ENCODE results near the gene NFATC2. TPM values are rescaled to one million over a fixed set of nuclear protein-coding genes. Genes with fewer than 3 reads are reported as not detected.

Gene NFATC2
- total RNA-seq, 4 donors from 2014 or later: 5.7 to 36.4 (median 12.0) TPM

DNA sequence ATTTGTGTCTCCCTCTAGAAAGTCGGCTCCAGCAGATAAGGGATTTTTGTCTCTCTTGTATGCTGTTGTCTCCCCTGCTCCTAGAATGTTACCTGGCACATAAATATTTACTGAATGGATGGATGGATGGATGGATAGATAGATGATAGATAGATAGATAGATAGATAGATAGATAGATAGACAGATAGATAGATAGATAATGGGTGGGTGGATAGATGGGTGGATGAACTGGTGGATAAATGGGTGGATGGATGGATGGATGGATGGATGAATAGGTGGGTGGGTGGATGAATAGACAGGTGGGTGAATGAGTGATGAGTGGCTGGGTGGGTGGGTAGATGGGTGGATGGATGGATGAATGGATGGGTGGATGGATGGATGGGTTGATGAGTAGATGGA is 185.0 kb downstream of the NFATC2 start:
- Histone ChIP-seq H3K27me3 (no peaks in the 10 kb centered on the region), H3K4me1 (no peaks in the 10 kb centered on the region), H3K9me3 (no peaks in the 10 kb centered on the region), H3K36me3 (no peaks in the 10 kb centered on the region), H3K4me3 (no peak overlapping the region), H3K27ac (no peak overlapping the region)
- TF ChIP-seq, protein P1, sequence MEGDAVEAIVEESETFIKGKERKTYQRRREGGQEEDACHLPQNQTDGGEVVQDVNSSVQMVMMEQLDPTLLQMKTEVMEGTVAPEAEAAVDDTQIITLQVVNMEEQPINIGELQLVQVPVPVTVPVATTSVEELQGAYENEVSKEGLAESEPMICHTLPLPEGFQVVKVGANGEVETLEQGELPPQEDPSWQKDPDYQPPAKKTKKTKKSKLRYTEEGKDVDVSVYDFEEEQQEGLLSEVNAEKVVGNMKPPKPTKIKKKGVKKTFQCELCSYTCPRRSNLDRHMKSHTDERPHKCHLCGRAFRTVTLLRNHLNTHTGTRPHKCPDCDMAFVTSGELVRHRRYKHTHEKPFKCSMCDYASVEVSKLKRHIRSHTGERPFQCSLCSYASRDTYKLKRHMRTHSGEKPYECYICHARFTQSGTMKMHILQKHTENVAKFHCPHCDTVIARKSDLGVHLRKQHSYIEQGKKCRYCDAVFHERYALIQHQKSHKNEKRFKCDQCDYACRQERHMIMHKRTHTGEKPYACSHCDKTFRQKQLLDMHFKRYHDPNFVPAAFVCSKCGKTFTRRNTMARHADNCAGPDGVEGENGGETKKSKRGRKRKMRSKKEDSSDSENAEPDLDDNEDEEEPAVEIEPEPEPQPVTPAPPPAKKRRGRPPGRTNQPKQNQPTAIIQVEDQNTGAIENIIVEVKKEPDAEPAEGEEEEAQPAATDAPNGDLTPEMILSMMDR (IDR thresholded peaks at IDR 0.05): no peak
- TF ChIP-seq POLR2A (IDR thresholded peaks at IDR 0.05): no peak
- intact Hi-C loops (cut with DNase I; ENCODE audit: low total_unique reads): no loop called here
- DNase-seq: no peak

DNA sequence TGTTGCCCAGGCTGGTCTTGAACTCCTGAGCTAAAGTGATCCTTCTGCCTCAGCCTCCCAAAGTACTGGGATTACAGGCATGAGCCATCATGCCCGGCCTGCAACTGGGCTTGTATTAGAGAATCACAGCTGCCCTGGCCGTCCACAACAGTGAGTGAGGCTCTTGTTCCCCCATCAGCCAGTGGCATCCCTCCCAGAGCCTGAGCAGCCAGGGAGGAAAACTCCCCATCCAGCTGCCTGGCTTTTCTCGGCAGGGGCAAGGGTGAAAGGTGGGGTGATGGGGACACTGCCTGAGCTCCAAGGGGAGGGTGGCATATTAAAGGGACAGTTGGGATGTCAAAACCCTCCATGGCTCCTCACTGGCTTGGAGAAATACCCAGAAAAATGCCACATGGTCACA is 185.6 kb downstream of the NFATC2 start:
- H3K4me1 ChIP-seq: no peaks in the 10 kb centered on the region
- H3K36me3 ChIP-seq: no peaks in the 10 kb centered on the region
- no peaks in the 10 kb centered on the region for H3K27me3 ChIP-seq
- intact Hi-C loops (cut with DNase I; ENCODE audit: low total_unique reads): no loop called here
- no peak for DNase-seq
- no peak overlapping the region for H3K4me3 ChIP-seq
- TF ChIP-seq, protein P1 (IDR thresholded peaks at IDR 0.05): no peak
- TF ChIP-seq POLR2A (IDR thresholded peaks at IDR 0.05): no peak
- H3K27ac ChIP-seq: no peak overlapping the region
- no peaks in the 10 kb centered on the region for H3K9me3 ChIP-seq

DNA sequence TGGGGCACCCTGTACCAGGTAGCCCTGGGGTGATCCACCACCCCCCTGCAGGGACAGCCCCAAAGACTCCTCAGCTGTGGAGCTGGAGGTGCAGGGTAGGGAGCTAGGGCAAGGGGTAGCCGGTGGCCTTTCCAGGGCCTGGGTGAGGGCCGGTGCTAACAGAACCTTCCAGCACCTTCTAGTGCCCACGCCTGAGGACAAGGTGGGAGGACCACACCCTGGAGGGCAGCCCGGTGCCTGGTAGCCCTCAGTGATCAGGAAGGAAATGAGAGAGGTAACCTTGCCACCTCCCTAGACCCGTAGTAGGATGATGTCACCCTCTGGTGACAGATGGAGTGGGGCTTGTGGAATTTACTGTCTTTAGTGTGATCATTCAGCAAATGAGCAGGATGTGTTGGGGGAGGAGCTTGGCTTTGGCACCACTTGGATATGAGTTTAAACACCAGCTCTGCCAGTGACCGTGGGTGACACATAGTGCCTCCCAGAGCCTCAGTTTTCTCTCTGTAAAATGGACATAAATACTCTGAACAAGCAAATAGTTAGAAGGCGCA is 187.7 kb downstream of the NFATC2 start:
- TF ChIP-seq, protein P1 (IDR thresholded peaks at IDR 0.05): no peak
- no peak for TF ChIP-seq POLR2A (IDR thresholded peaks at IDR 0.05)
- Histone ChIP-seq H3K4me3 (no peak overlapping the region), H3K9me3 (no peaks in the 10 kb centered on the region), H3K4me1 (no peaks in the 10 kb centered on the region), H3K27ac (no peak overlapping the region), H3K27me3 (no peaks in the 10 kb centered on the region), H3K36me3 (no peaks in the 10 kb centered on the region)
- intact Hi-C loops (cut with DNase I; ENCODE audit: low total_unique reads): no loop called here
- no peak for DNase-seq

DNA sequence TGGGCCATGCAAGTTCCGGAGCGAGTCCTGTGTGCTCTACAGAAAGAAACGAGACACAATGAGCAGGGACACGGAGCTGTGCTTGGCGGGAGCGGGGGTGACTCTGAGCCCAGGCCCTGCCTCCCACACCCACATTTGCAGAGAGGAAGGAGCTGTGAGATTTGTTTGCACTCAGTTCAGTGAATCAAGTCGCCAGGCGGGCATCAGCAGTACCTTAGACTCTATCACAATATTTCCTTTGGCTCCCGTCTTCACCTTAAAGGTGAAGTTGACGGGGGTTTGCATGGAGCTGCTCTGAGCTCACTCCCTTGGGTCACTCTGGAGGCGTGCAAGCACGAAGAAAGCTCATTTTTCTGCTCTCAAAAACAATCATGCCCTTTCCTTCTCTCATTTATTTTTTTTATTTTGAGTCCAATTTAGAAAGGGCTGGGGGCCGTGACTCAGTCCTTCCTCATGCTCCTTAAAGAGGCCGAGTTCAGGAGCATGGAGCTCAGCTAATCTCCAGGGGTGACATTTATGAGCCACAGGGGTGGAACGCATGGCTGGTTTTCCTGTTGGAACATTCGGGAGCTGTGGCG is 188.2 kb downstream of the NFATC2 start:
- no peaks in the 10 kb centered on the region for H3K9me3 ChIP-seq
- H3K4me1 ChIP-seq: no peaks in the 10 kb centered on the region
- intact Hi-C loops (cut with DNase I; ENCODE audit: low total_unique reads): no loop called here
- TF ChIP-seq, protein P1 (IDR thresholded peaks at IDR 0.05): no peak
- no peak for TF ChIP-seq POLR2A (IDR thresholded peaks at IDR 0.05)
- no peaks in the 10 kb centered on the region for H3K36me3 ChIP-seq
- no peak for DNase-seq
- H3K27me3 ChIP-seq: no peaks in the 10 kb centered on the region
- H3K27ac ChIP-seq: no peak overlapping the region
- no peak overlapping the region for H3K4me3 ChIP-seq

DNA sequence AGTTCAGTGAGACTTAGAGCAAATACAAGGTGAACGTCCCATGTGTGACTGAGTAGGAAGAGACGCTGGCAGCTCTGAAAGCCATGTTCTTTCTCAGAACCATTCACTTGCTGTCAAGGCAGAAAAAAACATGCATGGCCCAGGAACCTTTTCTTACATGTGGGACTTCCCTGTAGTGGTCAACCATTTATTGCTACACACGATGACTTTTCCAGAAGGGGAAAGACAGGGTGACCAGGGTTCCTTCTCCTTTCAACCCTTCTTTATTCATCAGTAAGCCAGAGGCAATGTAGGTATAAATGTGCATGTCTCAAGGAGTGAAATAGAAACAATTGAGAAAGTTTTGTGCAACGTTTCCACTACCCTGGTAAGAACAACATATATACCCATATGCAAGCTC is 189.0 kb downstream of the NFATC2 start:
- H3K27me3 ChIP-seq: no peaks in the 10 kb centered on the region
- no peak overlapping the region for H3K27ac ChIP-seq
- no peaks in the 10 kb centered on the region for H3K36me3 ChIP-seq
- H3K4me1 ChIP-seq: no peaks in the 10 kb centered on the region
- TF ChIP-seq POLR2A (IDR thresholded peaks at IDR 0.05): no peak
- TF ChIP-seq, protein P1 (IDR thresholded peaks at IDR 0.05): no peak
- intact Hi-C loops (cut with DNase I; ENCODE audit: low total_unique reads): no loop called here
- no peak overlapping the region for H3K4me3 ChIP-seq
- DNase-seq: no peak
- no peaks in the 10 kb centered on the region for H3K9me3 ChIP-seq

Data from uterus (tissue), 4 donors.